Activated T-cell treated with anti-CD3 and anti-CD28 coated beads, Interleukin-2, amount 50 U/mL, for 24 hours (primary cell): ENCODE measurements around the gene DNAH2.

Experiments used
- DNase-seq: peaks from one replicate; pipeline ENCODE4 v3.0.0-alpha.2; 2020
- H3K27ac Mint-ChIP-seq: 2 replicates; pipeline ENCODE4 v1.8.0; 2020; ENCODE audit warnings: mild to moderate bottlenecking, mixed read lengths
- H3K27me3 Mint-ChIP-seq: 2 replicates; pipeline ENCODE4 v1.8.0; 2020; ENCODE audit warnings: mixed read lengths
- H3K36me3 Mint-ChIP-seq: 2 replicates; pipeline ENCODE4 v1.8.0; 2020; ENCODE audit warnings: low read depth, mixed read lengths
- H3K4me1 Mint-ChIP-seq: 2 replicates; pipeline ENCODE4 v1.8.0; 2020; ENCODE audit warnings: low read depth, mixed read lengths
- H3K4me3 Mint-ChIP-seq: 2 replicates; pipeline ENCODE4 v1.8.0; 2020; ENCODE audit warnings: mild to moderate bottlenecking, moderate library complexity, mixed read lengths
- H3K9me3 Mint-ChIP-seq: 2 replicates; pipeline ENCODE4 v1.8.0; 2020; ENCODE audit warnings: mixed read lengths

Gene DNAH2

DNA sequence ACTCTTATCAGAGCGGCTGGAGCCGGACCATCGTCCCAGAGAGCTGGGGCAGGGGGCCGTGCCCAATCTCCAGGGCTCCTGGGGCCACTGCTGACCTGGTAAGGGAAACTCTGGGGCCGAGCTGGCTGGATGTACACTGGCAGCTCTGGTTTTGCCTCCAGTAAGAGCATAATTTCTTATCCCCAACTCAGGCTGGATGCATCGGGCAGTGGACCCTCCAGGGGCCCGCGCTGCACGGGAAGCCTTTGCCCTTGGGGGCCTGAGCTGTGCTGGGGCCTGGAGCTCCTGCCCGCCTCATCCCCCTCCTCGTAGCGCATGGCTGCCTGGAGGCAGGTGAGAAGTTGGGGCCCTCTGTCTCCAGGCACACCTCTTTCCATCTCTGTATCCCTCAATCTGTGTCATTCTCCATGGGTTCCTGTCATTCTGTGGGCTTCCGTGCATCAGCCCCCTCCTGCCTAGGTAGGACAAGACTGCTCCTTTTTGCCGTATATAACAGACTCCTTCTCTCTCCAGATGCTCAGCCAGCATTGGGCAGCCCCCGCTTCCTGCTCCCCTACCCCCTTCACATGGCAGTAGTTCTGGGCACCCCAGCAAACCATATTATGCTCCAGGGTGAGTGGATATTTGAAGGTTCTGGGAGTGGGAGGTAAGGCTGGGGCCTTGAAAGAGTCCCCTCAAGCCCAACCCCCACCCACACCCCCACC, 128.0 kb downstream of the DNAH2 start:
- Mint-ChIP-seq H3K36me3 (peaks cover 79% of the 10 kb centered on the region), H3K27ac (peak overlapping the region; percentile 100), H3K9me3 (no peaks in the 10 kb centered on the region), H3K4me1 (peaks cover 51% of the 10 kb centered on the region), H3K27me3 (no peaks in the 10 kb centered on the region), H3K4me3 (peak overlapping the region; percentile 97)
- no peak for DNase-seq

GRCh38 chr17:7846063-7846735, 128.7 kb downstream of the DNAH2 start:
- H3K27me3 Mint-ChIP-seq: no peaks in the 10 kb centered on the region
- H3K4me3 Mint-ChIP-seq: peak overlapping the region; percentile 97
- no peaks in the 10 kb centered on the region for H3K9me3 Mint-ChIP-seq
- no peak for DNase-seq
- peaks cover 83% of the 10 kb centered on the region for H3K36me3 Mint-ChIP-seq
- H3K27ac Mint-ChIP-seq: peak overlapping the region; percentile 100
- peaks cover 51% of the 10 kb centered on the region for H3K4me1 Mint-ChIP-seq

DNA sequence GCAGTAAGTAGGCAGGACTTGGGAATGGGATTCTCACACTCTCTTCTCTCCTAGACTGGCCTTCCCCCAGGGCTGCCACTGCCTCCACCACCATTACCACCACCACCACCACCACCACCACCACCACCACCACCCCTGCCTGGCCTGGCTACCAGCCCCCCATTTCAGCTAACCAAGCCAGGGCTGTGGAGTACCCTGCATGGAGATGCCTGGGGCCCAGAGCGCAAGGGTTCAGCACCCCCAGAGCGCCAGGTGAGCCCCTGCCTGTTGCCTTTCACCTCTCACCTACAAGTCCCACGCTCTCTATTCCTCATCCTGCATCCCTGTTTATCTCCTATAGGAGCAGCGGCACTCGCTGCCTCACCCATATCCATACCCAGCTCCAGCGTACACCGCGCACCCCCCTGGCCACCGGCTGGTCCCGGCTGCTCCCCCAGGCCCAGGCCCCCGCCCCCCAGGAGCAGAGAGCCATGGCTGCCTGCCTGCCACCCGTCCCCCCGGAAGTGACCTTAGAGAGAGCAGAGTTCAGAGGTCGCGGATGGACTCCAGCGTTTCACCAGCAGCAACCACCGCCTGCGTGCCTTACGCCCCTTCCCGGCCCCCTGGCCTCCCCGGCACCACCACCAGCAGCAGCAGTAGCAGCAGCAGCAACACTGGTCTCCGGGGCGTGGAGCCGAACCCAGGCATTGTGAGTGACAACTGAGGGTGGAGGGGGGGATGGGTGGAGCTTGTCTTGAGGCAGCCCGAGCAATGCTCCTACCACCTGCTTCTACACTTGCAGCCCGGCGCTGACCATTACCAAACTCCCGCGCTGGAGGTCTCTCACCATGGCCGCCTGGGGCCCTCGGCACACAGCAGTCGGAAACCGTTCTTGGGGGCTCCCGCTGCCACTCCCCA, 129.5 kb downstream of the DNAH2 start:
- peak overlapping the region; percentile 97 for H3K4me3 Mint-ChIP-seq
- no peak for DNase-seq
- H3K9me3 Mint-ChIP-seq: no peaks in the 10 kb centered on the region
- H3K36me3 Mint-ChIP-seq: peaks cover 87% of the 10 kb centered on the region
- peak overlapping the region; percentile 85 for H3K27ac Mint-ChIP-seq
- H3K4me1 Mint-ChIP-seq: peaks cover 56% of the 10 kb centered on the region
- no peaks in the 10 kb centered on the region for H3K27me3 Mint-ChIP-seq

- H3K27me3 Mint-ChIP-seq: no peaks in the 10 kb centered on the region
- peak overlapping the region; percentile 47 for H3K27ac Mint-ChIP-seq
- H3K36me3 Mint-ChIP-seq: peaks cover 90% of the 10 kb centered on the region
- H3K4me1 Mint-ChIP-seq: peaks cover 63% of the 10 kb centered on the region
- DNase-seq: no peak
- peak overlapping the region; percentile 36 for H3K4me3 Mint-ChIP-seq
- H3K9me3 Mint-ChIP-seq: no peaks in the 10 kb centered on the region
These were observed 130.6 kb downstream of the DNAH2 start for GRCh38 chr17:7848131-7848579.

DNA sequence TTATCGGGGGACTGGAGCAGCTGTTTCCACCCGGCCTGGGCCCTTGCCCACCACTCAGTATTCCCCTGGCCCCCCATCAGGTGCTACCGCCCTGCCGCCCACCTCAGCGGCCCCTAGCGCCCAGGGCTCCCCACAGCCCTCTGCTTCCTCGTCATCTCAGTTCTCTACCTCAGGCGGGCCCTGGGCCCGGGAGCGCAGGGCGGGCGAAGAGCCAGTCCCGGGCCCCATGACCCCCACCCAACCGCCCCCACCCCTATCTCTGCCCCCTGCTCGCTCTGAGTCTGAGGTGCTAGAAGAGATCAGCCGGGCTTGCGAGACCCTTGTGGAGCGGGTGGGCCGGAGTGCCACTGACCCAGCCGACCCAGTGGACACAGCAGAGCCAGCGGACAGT, 131.2 kb downstream of the DNAH2 start:
- peaks cover 86% of the 10 kb centered on the region for H3K36me3 Mint-ChIP-seq
- no peaks in the 10 kb centered on the region for H3K27me3 Mint-ChIP-seq
- H3K4me1 Mint-ChIP-seq: peaks cover 64% of the 10 kb centered on the region
- no peaks in the 10 kb centered on the region for H3K9me3 Mint-ChIP-seq
- H3K4me3 Mint-ChIP-seq: peak overlapping the region; percentile 77
- no peak for DNase-seq
- H3K27ac Mint-ChIP-seq: no peak overlapping the region

DNA sequence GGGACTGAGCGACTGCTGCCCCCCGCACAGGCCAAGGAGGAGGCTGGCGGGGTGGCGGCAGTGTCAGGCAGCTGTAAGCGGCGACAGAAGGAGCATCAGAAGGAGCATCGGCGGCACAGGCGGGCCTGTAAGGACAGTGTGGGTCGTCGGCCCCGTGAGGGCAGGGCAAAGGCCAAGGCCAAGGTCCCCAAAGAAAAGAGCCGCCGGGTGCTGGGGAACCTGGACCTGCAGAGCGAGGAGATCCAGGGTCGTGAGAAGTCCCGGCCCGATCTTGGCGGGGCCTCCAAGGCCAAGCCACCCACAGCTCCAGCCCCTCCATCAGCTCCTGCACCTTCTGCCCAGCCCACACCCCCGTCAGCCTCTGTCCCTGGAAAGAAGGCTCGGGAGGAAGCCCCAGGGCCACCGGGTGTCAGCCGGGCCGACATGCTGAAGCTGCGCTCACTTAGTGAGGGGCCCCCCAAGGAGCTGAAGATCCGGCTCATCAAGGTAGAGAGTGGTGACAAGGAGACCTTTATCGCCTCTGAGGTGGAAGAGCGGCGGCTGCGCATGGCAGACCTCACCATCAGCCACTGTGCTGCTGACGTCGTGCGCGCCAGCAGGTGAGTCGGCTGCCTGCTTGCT, 131.7 kb downstream of the DNAH2 start:
- H3K4me1 Mint-ChIP-seq: peaks cover 66% of the 10 kb centered on the region
- peaks cover 86% of the 10 kb centered on the region for H3K36me3 Mint-ChIP-seq
- peak overlapping the region; percentile 81 for H3K27ac Mint-ChIP-seq
- peak overlapping the region; percentile 77 for H3K4me3 Mint-ChIP-seq
- no peaks in the 10 kb centered on the region for H3K9me3 Mint-ChIP-seq
- DNase-seq: no peak
- no peaks in the 10 kb centered on the region for H3K27me3 Mint-ChIP-seq

- Mint-ChIP-seq H3K4me3 (peak overlapping the region; percentile 77), H3K4me1 (peaks cover 70% of the 10 kb centered on the region), H3K36me3 (peaks cover 85% of the 10 kb centered on the region), H3K27me3 (no peaks in the 10 kb centered on the region), H3K9me3 (no peaks in the 10 kb centered on the region), H3K27ac (peak overlapping the region; percentile 81)
- DNase-seq: no peak
These were observed 132.4 kb downstream of the DNAH2 start for GRCh38 chr17:7849751-7850504.

DNA sequence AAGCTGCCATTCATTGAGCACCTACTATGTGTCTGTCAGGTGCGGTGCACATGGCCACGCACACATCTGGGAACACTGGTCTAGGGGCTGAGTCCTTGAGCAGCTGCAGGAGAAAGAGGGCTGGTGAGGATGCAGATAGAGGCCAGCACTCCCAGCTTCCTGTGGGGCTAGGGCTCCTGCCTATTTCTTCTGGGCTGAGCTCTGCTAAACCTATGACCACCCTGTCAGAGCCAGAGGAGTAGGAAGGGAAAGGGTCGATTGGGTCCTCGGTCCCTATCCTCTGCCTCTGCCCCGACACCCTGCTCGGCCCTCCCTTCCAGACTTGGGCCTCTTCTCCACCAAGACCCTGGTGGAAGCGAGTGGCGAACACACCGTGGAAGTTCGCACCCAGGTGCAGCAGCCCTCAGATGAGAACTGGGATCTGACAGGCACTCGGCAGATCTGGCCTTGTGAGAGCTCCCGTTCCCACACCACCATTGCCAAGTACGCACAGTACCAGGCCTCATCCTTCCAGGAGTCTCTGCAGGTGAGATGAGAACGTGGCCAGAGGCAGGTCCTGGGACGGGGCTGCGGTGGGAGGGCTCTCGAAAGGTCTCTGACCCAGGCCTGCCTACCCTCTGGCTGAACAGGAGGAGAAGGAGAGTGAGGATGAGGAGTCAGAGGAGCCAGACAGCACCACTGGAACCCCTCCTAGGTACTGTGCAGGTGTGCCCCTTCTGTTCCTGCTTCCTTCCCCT, 133.3 kb downstream of the DNAH2 start:
- Mint-ChIP-seq H3K4me3 (peak overlapping the region; percentile 77), H3K36me3 (peaks cover 76% of the 10 kb centered on the region), H3K27me3 (no peaks in the 10 kb centered on the region), H3K9me3 (no peaks in the 10 kb centered on the region), H3K27ac (peak overlapping the region; percentile 81), H3K4me1 (peaks cover 75% of the 10 kb centered on the region)
- DNase-seq: no peak

GRCh38 chr17:7851438-7852261, 134.1 kb downstream of the DNAH2 start:
- Mint-ChIP-seq H3K27me3 (no peaks in the 10 kb centered on the region), H3K27ac (peak overlapping the region; percentile 81), H3K36me3 (peaks cover 68% of the 10 kb centered on the region), H3K4me3 (peak overlapping the region; percentile 77), H3K4me1 (peaks cover 72% of the 10 kb centered on the region), H3K9me3 (no peaks in the 10 kb centered on the region)
- peak; percentile 93 for DNase-seq

- DNase-seq: no peak
- H3K4me1 Mint-ChIP-seq: peaks cover 67% of the 10 kb centered on the region
- no peaks in the 10 kb centered on the region for H3K27me3 Mint-ChIP-seq
- H3K27ac Mint-ChIP-seq: peak overlapping the region; percentile 81
- no peaks in the 10 kb centered on the region for H3K9me3 Mint-ChIP-seq
- peak overlapping the region; percentile 77 for H3K4me3 Mint-ChIP-seq
- H3K36me3 Mint-ChIP-seq: peaks cover 62% of the 10 kb centered on the region
These were observed 134.7 kb downstream of the DNAH2 start for GRCh38 chr17:7852262-7852670.

- Mint-ChIP-seq H3K36me3 (peaks cover 56% of the 10 kb centered on the region), H3K9me3 (no peaks in the 10 kb centered on the region), H3K27ac (peak overlapping the region; percentile 81), H3K4me3 (no peak overlapping the region), H3K4me1 (peaks cover 62% of the 10 kb centered on the region), H3K27me3 (no peaks in the 10 kb centered on the region)
- no peak for DNase-seq
These were observed 135.6 kb downstream of the DNAH2 start for GRCh38 chr17:7852919-7853690.

DNA sequence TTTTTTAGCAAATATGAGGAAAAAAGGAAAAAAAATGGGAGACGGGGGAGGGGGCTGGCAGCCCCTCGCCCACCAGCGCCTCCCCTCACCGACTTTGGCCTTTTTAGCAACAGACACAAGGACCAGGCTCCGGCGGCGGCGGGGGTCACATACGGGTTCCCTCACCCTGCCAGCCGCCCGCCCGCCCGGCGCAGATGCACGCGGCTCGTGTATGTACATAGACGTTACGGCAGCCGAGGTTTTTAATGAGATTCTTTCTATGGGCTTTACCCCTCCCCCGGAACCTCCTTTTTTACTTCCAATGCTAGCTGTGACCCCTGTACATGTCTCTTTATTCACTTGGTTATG, 136.1 kb downstream of the DNAH2 start:
- no peak for DNase-seq
- no peaks in the 10 kb centered on the region for H3K9me3 Mint-ChIP-seq
- H3K27me3 Mint-ChIP-seq: no peaks in the 10 kb centered on the region
- H3K27ac Mint-ChIP-seq: peak overlapping the region; percentile 57
- H3K36me3 Mint-ChIP-seq: peaks cover 53% of the 10 kb centered on the region
- H3K4me1 Mint-ChIP-seq: peaks cover 59% of the 10 kb centered on the region
- no peak overlapping the region for H3K4me3 Mint-ChIP-seq
